DND-41 (cell line): ENCODE data around the gene ZC3H18.

Source experiments
- ATAC-seq: fragments of 200-7000 bp; cut with Tn5 transposase; 3 replicates; pipeline ENCODE4 v1.9.1; 2021; ENCODE audit warnings: low read depth; ENCODE audit not compliant: insufficient read depth
- DNase-seq: peaks from one replicate; pipeline ENCODE4 v3.0.0-alpha.2; 2020
- H2AFZ ChIP-seq: 2 replicates; pipeline ENCODE4 v1.6.0; 2012; ENCODE audit warnings: low read depth, low read length
- H3K27ac ChIP-seq: 2 replicates; pipeline ENCODE4 v1.5.1; 2012; ENCODE audit warnings: low read length, inconsistent platforms
- H3K27me3 ChIP-seq: fragments of 200-600 bp; sonication (generic); 2 replicates; pipeline ENCODE4 v1.6.0; 2012; ENCODE audit warnings: low read length, mild to moderate bottlenecking, inconsistent platforms; ENCODE audit not compliant: insufficient read depth, poor library complexity
- H3K36me3 ChIP-seq: 2 replicates; pipeline ENCODE4 v1.5.1; 2012; ENCODE audit warnings: low read length, inconsistent platforms; ENCODE audit not compliant: insufficient read depth
- H3K4me1 ChIP-seq: 2 replicates; pipeline ENCODE4 v1.5.1; 2012; ENCODE audit warnings: mild to moderate bottlenecking, low read length; ENCODE audit not compliant: insufficient read depth
- H3K4me2 ChIP-seq: 2 replicates; pipeline ENCODE4 v1.6.0; 2012; ENCODE audit warnings: mild to moderate bottlenecking, moderate library complexity, low read length, inconsistent platforms; ENCODE audit not compliant: insufficient read depth
- H3K4me3 ChIP-seq, 2 experiments: fragments of 200-600 bp in 1 of 2; shearing (Covaris generic) in 1 of 2; 2 replicates each; pipeline ENCODE4 v1.5.1; 2012 to 2016; ENCODE audit warnings: inconsistent platforms in 2 of 2, low read length in 2 of 2, mild to moderate bottlenecking in 2 of 2, low read depth in 1 of 2, moderate library complexity in 1 of 2
- H3K79me2 ChIP-seq: 2 replicates; pipeline ENCODE4 v1.6.0; 2012; ENCODE audit warnings: low read length, inconsistent platforms; ENCODE audit not compliant: insufficient read depth
- H3K9ac ChIP-seq: 2 replicates; pipeline ENCODE4 v1.6.0; 2012; ENCODE audit warnings: low read depth, mild to moderate bottlenecking, inconsistent platforms, low read length, moderate library complexity
- H3K9me3 ChIP-seq: 2 replicates; pipeline ENCODE4 v1.5.1; 2012; ENCODE audit warnings: low read length, moderate library complexity, mild to moderate bottlenecking, inconsistent platforms; ENCODE audit not compliant: insufficient read depth, severe bottlenecking
- H4K20me1 ChIP-seq: 2 replicates; pipeline ENCODE4 v1.6.0; 2012; ENCODE audit warnings: low read length; ENCODE audit not compliant: insufficient read depth
- EZH2 ChIP-seq: IDR thresholded peaks from 3 replicates; pipeline ENCODE4 v1.6.1; 2012; ENCODE audit warnings: borderline replicate concordance, low read depth, mild to moderate bottlenecking, moderate library complexity, low read length, inconsistent platforms; ENCODE audit not compliant: severe bottlenecking
- TF ChIP-seq, protein P1 (sequence below): IDR thresholded peaks from 2 replicates; pipeline ENCODE4 v1.5.1; 2012; ENCODE audit warnings: borderline replicate concordance, low read length, moderate library complexity, mild to moderate bottlenecking; ENCODE audit not compliant: poor library complexity, severe bottlenecking; ENCODE audit errors: extremely low read depth

The ZC3H18 gene

DNA sequence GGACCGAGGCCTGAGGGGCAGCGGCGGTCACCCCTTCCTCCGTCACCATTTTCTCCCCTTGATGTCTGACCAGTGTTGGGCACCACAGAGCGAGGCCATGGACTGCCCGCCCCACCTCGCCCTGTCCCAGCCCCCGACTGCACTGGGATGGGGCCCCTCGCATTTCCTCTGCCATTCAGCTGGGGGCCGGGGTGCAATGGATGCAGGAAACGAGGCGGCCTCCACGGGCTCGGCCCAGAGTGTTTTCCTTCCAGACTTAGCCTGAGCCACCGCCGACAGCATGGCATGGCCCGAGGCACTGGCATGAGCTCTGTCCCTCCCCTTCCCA, 44.6 kb upstream of the ZC3H18 start:
- peaks cover 5% of the 10 kb centered on the region; the same call in 1 of the 2 replicates for H4K20me1 ChIP-seq
- no peaks in the 10 kb centered on the region for H3K4me1 ChIP-seq
- no peaks in the 10 kb centered on the region for H3K9me3 ChIP-seq
- H3K9ac ChIP-seq, result no peak overlapping the region
- no peak overlapping the region for H3K4me2 ChIP-seq
- no peaks in the 10 kb centered on the region for H3K36me3 ChIP-seq
- no peak overlapping the region for H3K27ac ChIP-seq
- ATAC-seq, result no peak
- H3K4me3 ChIP-seq, result no peak overlapping the region
- no peaks in the 10 kb centered on the region for H3K79me2 ChIP-seq
- DNase-seq, result no peak
- no peak for TF ChIP-seq EZH2
- TF ChIP-seq, protein P1, sequence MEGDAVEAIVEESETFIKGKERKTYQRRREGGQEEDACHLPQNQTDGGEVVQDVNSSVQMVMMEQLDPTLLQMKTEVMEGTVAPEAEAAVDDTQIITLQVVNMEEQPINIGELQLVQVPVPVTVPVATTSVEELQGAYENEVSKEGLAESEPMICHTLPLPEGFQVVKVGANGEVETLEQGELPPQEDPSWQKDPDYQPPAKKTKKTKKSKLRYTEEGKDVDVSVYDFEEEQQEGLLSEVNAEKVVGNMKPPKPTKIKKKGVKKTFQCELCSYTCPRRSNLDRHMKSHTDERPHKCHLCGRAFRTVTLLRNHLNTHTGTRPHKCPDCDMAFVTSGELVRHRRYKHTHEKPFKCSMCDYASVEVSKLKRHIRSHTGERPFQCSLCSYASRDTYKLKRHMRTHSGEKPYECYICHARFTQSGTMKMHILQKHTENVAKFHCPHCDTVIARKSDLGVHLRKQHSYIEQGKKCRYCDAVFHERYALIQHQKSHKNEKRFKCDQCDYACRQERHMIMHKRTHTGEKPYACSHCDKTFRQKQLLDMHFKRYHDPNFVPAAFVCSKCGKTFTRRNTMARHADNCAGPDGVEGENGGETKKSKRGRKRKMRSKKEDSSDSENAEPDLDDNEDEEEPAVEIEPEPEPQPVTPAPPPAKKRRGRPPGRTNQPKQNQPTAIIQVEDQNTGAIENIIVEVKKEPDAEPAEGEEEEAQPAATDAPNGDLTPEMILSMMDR, result no peak
- no peaks in the 10 kb centered on the region for H3K27me3 ChIP-seq
- no peak overlapping the region for H2AFZ ChIP-seq

DNA sequence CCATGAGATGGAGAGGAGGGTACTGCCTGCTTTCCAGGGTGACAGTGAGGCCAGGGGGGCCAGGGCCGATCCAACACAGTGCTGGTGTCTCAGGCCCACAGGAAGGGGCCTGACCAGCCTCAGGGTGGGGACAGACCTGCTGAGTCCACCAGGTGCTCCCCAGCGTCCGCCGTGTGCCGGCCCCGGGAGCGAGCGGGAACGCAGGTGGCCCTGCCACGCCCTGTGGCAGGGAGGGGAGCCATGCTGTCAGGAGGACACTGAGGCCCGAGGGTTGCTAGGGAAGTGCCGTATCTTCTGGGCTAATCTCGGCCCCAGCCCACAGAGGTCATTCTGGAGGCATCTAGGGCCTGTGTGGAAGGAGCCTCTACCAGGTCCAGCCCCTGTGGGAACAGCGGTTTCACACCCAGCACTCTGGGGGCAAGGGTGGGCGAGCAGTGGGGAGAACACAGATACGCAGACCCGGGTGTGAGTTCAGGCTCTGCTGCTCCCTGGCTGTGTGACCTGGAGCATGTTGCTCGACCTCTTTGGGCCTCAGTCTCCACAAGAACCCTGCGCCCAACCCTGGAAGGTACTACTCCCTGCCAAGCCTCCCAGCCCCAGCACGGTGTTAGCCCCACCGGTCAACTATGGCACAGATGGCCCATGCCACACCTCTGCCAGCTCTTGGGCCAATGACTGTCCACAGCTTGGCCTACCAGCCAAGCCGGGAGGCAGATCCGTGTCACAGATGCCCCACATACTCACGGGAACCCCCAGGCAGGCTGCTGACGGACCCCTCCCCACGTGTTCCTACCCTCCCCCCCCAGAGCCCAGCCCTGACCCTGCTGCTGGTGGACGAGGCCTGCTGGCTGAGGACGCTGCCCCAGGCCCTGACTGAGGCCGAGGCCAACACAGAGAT, 43.9 kb upstream of the ZC3H18 start:
- Histone ChIP-seq H3K4me1 (no peaks in the 10 kb centered on the region), H3K36me3 (no peaks in the 10 kb centered on the region), H3K79me2 (no peaks in the 10 kb centered on the region), H3K9me3 (no peaks in the 10 kb centered on the region), H4K20me1 (peaks cover 5% of the 10 kb centered on the region; the same call in 1 of the 2 replicates), H2AFZ (no peak overlapping the region), H3K27ac (no peak overlapping the region), H3K9ac (no peak overlapping the region), H3K4me2 (no peak overlapping the region), H3K4me3 (no peak overlapping the region), H3K27me3 (no peaks in the 10 kb centered on the region)
- no peak for DNase-seq
- no peak for ATAC-seq
- TF ChIP-seq EZH2, result no peak
- TF ChIP-seq, protein P1, result no peak

DNA sequence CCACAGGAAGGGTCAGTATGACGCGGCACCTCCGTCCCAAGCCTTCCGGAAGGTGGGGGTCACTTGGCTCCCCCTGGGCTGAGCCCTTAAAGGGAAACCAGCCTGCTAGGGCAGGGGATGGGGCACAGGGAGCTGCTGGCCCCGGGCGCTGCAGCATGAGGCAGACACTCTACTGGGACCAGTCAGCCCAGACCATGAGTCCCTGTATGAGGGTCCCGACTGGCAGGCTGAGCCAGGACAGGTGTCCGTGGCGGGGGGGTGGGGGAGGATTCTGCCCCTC, 43.4 kb upstream of the ZC3H18 start:
- no peak for TF ChIP-seq EZH2
- TF ChIP-seq, protein P1, result no peak
- H3K9ac ChIP-seq, result no peak overlapping the region
- ATAC-seq, result no peak

More for the DNA sequence above, 43.4 kb upstream of the ZC3H18 start:
- Histone ChIP-seq H2AFZ (no peak overlapping the region), H3K27ac (no peak overlapping the region), H3K4me3 (no peak overlapping the region), H3K79me2 (no peaks in the 10 kb centered on the region), H3K9me3 (no peaks in the 10 kb centered on the region), H3K4me1 (no peaks in the 10 kb centered on the region), H3K27me3 (no peaks in the 10 kb centered on the region), H4K20me1 (peaks cover 1% of the 10 kb centered on the region; the same call in 1 of the 2 replicates), H3K4me2 (no peak overlapping the region), H3K36me3 (no peaks in the 10 kb centered on the region)
- DNase-seq, result no peak
